Measurements from ENCODE around the gene PHKG2. TPM values are rescaled to one million over a fixed set of nuclear protein-coding genes. Genes with fewer than 3 reads are reported as not detected.

The PHKG2 gene
- polyA plus RNA-seq, 2 of the 4 experiments (the other 2 are of a cell fraction), result 28.0 to 37.3 TPM

DNA sequence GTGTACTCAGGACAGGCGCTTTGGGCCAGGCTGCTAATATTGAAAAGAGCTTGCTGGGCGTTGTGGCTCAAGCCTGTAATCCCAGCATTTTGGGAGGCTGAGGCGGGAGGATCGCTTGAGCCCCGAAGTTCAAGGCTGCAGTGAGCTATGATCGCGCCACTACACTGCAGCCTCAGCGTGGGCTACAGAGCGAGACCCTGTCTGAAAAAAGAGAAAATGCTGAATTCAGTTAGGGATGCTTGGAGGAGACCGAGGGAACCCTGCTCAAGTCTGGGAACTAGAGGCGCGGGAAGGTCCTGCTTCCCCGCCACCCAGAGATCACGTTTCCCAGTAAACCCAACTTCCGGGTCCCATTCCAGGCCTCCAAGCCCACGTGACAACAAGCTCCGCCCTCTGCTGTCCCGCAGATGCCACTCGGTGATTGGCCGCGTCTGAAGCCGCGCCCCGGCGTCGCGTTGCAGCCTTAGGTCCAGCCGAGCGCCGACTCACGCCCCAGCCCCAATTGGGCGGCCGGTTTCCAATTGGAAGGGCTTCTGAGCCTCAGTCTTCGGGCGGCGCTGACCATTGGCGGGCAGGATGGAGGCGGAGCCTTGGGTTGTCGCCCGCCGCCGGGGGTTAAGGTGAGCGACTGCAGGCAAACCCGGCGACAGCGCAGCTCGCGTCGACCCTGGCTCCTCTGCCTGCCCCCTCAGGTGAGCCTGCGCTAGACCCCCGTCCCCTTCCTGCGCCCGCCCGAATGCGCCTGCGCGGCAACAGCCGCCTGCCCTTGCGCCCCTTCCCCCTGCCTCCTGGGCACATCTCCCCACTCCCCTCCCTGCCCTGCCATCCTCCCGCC lies at the start of gene PHKG2 (continued):
- no peak for TF ChIP-seq HEYL (CRISPR knock-in tag; IDR thresholded peaks at IDR 0.05)
- TF ChIP-seq RFX5 (IDR thresholded peaks at IDR 0.05), result peak; percentile 63; the same call in 1 of the 2 replicates
- TF ChIP-seq, protein P1, sequence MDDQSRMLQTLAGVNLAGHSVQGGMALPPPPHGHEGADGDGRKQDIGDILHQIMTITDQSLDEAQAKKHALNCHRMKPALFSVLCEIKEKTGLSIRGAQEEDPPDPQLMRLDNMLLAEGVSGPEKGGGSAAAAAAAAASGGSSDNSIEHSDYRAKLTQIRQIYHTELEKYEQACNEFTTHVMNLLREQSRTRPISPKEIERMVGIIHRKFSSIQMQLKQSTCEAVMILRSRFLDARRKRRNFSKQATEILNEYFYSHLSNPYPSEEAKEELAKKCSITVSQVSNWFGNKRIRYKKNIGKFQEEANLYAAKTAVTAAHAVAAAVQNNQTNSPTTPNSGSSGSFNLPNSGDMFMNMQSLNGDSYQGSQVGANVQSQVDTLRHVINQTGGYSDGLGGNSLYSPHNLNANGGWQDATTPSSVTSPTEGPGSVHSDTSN (IDR thresholded peaks at IDR 0.05), result no peak
- TF ChIP-seq, protein P2, sequence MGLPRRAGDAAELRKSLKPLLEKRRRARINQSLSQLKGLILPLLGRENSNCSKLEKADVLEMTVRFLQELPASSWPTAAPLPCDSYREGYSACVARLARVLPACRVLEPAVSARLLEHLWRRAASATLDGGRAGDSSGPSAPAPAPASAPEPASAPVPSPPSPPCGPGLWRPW (IDR thresholded peaks at IDR 0.05), result no peak
- TF ChIP-seq, protein P3, sequence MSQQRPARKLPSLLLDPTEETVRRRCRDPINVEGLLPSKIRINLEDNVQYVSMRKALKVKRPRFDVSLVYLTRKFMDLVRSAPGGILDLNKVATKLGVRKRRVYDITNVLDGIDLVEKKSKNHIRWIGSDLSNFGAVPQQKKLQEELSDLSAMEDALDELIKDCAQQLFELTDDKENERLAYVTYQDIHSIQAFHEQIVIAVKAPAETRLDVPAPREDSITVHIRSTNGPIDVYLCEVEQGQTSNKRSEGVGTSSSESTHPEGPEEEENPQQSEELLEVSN (IDR thresholded peaks at IDR 0.05; ENCODE audit: borderline replicate concordance, low read depth), result peak; percentile 77
- TF ChIP-seq, protein P4, sequence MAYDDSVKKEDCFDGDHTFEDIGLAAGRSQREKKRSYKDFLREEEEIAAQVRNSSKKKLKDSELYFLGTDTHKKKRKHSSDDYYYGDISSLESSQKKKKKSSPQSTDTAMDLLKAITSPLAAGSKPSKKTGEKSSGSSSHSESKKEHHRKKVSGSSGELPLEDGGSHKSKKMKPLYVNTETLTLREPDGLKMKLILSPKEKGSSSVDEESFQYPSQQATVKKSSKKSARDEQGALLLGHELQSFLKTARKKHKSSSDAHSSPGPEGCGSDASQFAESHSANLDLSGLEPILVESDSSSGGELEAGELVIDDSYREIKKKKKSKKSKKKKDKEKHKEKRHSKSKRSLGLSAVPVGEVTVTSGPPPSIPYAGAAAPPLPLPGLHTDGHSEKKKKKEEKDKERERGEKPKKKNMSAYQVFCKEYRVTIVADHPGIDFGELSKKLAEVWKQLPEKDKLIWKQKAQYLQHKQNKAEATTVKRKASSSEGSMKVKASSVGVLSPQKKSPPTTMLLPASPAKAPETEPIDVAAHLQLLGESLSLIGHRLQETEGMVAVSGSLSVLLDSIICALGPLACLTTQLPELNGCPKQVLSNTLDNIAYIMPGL (CRISPR knock-in tag; IDR thresholded peaks at IDR 0.05; ENCODE audit: borderline replicate concordance), result no peak
- TF ChIP-seq CEBPB (IDR thresholded peaks at IDR 0.05), result no peak
- TF ChIP-seq RARB (CRISPR knock-in tag; IDR thresholded peaks at IDR 0.05), result no peak
- no peak for TF ChIP-seq HDAC2 (IDR thresholded peaks at IDR 0.05)
- no peak for TF ChIP-seq ESRRA (IDR thresholded peaks at IDR 0.05; ENCODE audit: borderline replicate concordance, low read length)
- TF ChIP-seq NR3C1 (IDR thresholded peaks at IDR 0.05), result no peak
- no peak for TF ChIP-seq HOXB5 (CRISPR knock-in tag; IDR thresholded peaks at IDR 0.05)
- no peak for TF ChIP-seq SMC3 (IDR thresholded peaks at IDR 0.05)
- TF ChIP-seq, protein P5, sequence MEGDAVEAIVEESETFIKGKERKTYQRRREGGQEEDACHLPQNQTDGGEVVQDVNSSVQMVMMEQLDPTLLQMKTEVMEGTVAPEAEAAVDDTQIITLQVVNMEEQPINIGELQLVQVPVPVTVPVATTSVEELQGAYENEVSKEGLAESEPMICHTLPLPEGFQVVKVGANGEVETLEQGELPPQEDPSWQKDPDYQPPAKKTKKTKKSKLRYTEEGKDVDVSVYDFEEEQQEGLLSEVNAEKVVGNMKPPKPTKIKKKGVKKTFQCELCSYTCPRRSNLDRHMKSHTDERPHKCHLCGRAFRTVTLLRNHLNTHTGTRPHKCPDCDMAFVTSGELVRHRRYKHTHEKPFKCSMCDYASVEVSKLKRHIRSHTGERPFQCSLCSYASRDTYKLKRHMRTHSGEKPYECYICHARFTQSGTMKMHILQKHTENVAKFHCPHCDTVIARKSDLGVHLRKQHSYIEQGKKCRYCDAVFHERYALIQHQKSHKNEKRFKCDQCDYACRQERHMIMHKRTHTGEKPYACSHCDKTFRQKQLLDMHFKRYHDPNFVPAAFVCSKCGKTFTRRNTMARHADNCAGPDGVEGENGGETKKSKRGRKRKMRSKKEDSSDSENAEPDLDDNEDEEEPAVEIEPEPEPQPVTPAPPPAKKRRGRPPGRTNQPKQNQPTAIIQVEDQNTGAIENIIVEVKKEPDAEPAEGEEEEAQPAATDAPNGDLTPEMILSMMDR (IDR thresholded peaks at IDR 0.05), result no peak
- no peak; the same call in 1 of the 2 replicates for TF ChIP-seq GATA3 (IDR thresholded peaks at IDR 0.05; ENCODE audit: borderline replicate concordance)
- TF ChIP-seq EHF (CRISPR knock-in tag; IDR thresholded peaks at IDR 0.05), result peak; percentile 51; the same call in 1 of the 2 replicates
- TF ChIP-seq EHMT2 (IDR thresholded peaks at IDR 0.05; ENCODE audit: low read depth), result no peak
- TF ChIP-seq, protein P6, sequence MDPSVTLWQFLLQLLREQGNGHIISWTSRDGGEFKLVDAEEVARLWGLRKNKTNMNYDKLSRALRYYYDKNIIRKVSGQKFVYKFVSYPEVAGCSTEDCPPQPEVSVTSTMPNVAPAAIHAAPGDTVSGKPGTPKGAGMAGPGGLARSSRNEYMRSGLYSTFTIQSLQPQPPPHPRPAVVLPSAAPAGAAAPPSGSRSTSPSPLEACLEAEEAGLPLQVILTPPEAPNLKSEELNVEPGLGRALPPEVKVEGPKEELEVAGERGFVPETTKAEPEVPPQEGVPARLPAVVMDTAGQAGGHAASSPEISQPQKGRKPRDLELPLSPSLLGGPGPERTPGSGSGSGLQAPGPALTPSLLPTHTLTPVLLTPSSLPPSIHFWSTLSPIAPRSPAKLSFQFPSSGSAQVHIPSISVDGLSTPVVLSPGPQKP (IDR thresholded peaks at IDR 0.05; ENCODE audit: low read depth, low read length), result no peak
- TF ChIP-seq POLR2AphosphoS2 (conservative IDR thresholded peaks at IDR 0.05; ENCODE audit: low read length), result 0 out of 2 replicates have a peak, but pooled peaks have one; percentile 30
- TF ChIP-seq HOXA7 (CRISPR knock-in tag; IDR thresholded peaks at IDR 0.05), result no peak; the same call in 1 of the 2 replicates
- TF ChIP-seq ZSCAN20 (CRISPR knock-in tag; IDR thresholded peaks at IDR 0.05), result no peak
- no peak; the same call in 1 of the 2 replicates for TF ChIP-seq MYC (IDR thresholded peaks at IDR 0.05; ENCODE audit: borderline replicate concordance, low read length)
- peak; percentile 82 for TF ChIP-seq BHLHE40 (IDR thresholded peaks at IDR 0.05; ENCODE audit: low read depth, low read length)

All from A549 (cell line).